WERI-Rb-1 (cell line): ENCODE results near the gene DISC1.

Experiments used
- DNase-seq: peaks from one replicate; pipeline ENCODE4 v3.0.0-alpha.2; 2020
- H3K27ac ChIP-seq: fragments of 250-450 bp; sonication (Bioruptor Pico); 2 replicates; pipeline ENCODE4 v1.5.1; 2020; ENCODE audit warnings: mild to moderate bottlenecking, moderate library complexity
- H3K27me3 ChIP-seq: fragments of 250-450 bp; sonication (Bioruptor Pico); 2 replicates; pipeline ENCODE4 v1.5.1; 2021; ENCODE audit warnings: mild to moderate bottlenecking, low read depth, moderate library complexity; ENCODE audit not compliant: insufficient read depth, severe bottlenecking
- H3K36me3 ChIP-seq: fragments of 250-450 bp; sonication (Bioruptor Pico); 2 replicates; pipeline ENCODE4 v1.5.1; 2020; ENCODE audit warnings: mild to moderate bottlenecking, moderate library complexity
- H3K4me3 ChIP-seq: 2 replicates; pipeline ENCODE4 v1.5.1; 2011; ENCODE audit warnings: low read depth, mild to moderate bottlenecking, control low read depth, low read length
- H3K9me3 ChIP-seq: fragments of 250-450 bp; sonication (Bioruptor Pico); 2 replicates; pipeline ENCODE4 v1.5.1; 2021; ENCODE audit warnings: mild to moderate bottlenecking, moderate library complexity; ENCODE audit not compliant: severe bottlenecking
- CTCF ChIP-seq: IDR thresholded peaks from 2 replicates; pipeline ENCODE4 v1.5.1; 2011; ENCODE audit warnings: low read depth, mild to moderate bottlenecking, control low read depth, inconsistent platforms, low read length

Gene DISC1

GRCh38 chr1:232016616-232017015 is 390.0 kb downstream of the DISC1 start:
- H3K36me3 ChIP-seq = no peaks in the 10 kb centered on the region
- no peaks in the 10 kb centered on the region for H3K9me3 ChIP-seq
- H3K4me3 ChIP-seq = no peak overlapping the region
- no peaks in the 10 kb centered on the region for H3K27me3 ChIP-seq
- TF ChIP-seq CTCF = no peak
- DNase-seq = no peak
- no peak overlapping the region for H3K27ac ChIP-seq

GRCh38 chr1:232017057-232017456 is 390.5 kb downstream of the DISC1 start:
- Histone ChIP-seq H3K27me3 (no peaks in the 10 kb centered on the region), H3K4me3 (no peak overlapping the region), H3K27ac (no peak overlapping the region), H3K36me3 (no peaks in the 10 kb centered on the region), H3K9me3 (no peaks in the 10 kb centered on the region)
- DNase-seq = no peak
- TF ChIP-seq CTCF = no peak

- DNase-seq = no peak
- H3K27me3 ChIP-seq = no peaks in the 10 kb centered on the region
- H3K27ac ChIP-seq = no peak overlapping the region
These were observed 391.2 kb downstream of the DISC1 start for GRCh38 chr1:232017759-232018158.

GRCh38 chr1:232018231-232019025 is 391.8 kb downstream of the DISC1 start:
- Histone ChIP-seq H3K27ac (no peak overlapping the region), H3K36me3 (no peaks in the 10 kb centered on the region), H3K9me3 (no peaks in the 10 kb centered on the region), H3K4me3 (no peak overlapping the region), H3K27me3 (no peaks in the 10 kb centered on the region)
- TF ChIP-seq CTCF = no peak
- DNase-seq = no peak

More at GRCh38 chr1:232017759-232018158, 391.2 kb downstream of the DISC1 start:
- Histone ChIP-seq H3K4me3 (no peak overlapping the region), H3K36me3 (no peaks in the 10 kb centered on the region), H3K9me3 (no peaks in the 10 kb centered on the region)
- TF ChIP-seq CTCF = no peak

GRCh38 chr1:232019026-232019340 is 392.4 kb downstream of the DISC1 start:
- H3K36me3 ChIP-seq = no peaks in the 10 kb centered on the region
- no peak for DNase-seq
- no peak for TF ChIP-seq CTCF
- H3K4me3 ChIP-seq = no peak overlapping the region
- no peak overlapping the region for H3K27ac ChIP-seq
- H3K9me3 ChIP-seq = no peaks in the 10 kb centered on the region
- no peaks in the 10 kb centered on the region for H3K27me3 ChIP-seq

GRCh38 chr1:232020352-232020751 is 393.8 kb downstream of the DISC1 start:
- no peak for TF ChIP-seq CTCF
- Histone ChIP-seq H3K4me3 (no peak overlapping the region), H3K27me3 (no peaks in the 10 kb centered on the region), H3K9me3 (no peaks in the 10 kb centered on the region), H3K27ac (no peak overlapping the region), H3K36me3 (no peaks in the 10 kb centered on the region)
- DNase-seq = no peak
